Small intestine (tissue), 7 donors: ENCODE data around the gene CRELD2. TPM values are rescaled to one million over a fixed set of nuclear protein-coding genes. Genes with fewer than 3 reads are reported as not detected.
A peak's percentile ranks its signal among the peaks of the same experiment; 100 is the strongest.

Source experiments
- DNase-seq, 2 donors: peaks; one replicate each; pipeline versions ENCODE4 v3.0.0 to v3.0.0-alpha.2; 2013
- FAIRE-seq: peaks from 2 replicates; lab custom pipeline; 2012; peaks lifted over from hg19 to GRCh38; lab: Jason Lieb, UNC
- H3K27ac ChIP-seq, 3 donors: one replicate each; pipeline ENCODE4 v1.5.1; 2013; ENCODE audit warnings: low read length in 2 of 3, mild to moderate bottlenecking in 2 of 3, control low read depth in 1 of 3, inconsistent platforms in 1 of 3, low read depth in 1 of 3, moderate library complexity in 1 of 3
- H3K27me3 ChIP-seq, 3 donors: one replicate each; pipeline ENCODE4 v1.6.1; 2013; ENCODE audit warnings: low read length in 3 of 3, inconsistent platforms in 1 of 3; ENCODE audit not compliant: control insufficient read depth in 3 of 3, insufficient read depth in 3 of 3
- H3K36me3 ChIP-seq, 3 donors: one replicate each; pipeline ENCODE4 v1.6.1; 2013; ENCODE audit warnings: low read length in 3 of 3, inconsistent platforms in 1 of 3, low read depth in 1 of 3, mild to moderate bottlenecking in 1 of 3, moderate library complexity in 1 of 3; ENCODE audit not compliant: control insufficient read depth in 3 of 3, insufficient read depth in 2 of 3
- H3K4me1 ChIP-seq, 3 donors: one replicate each; pipeline ENCODE4 v1.6.1; 2013; ENCODE audit warnings: low read length in 2 of 3, inconsistent platforms in 1 of 3, low read depth in 1 of 3, mild to moderate bottlenecking in 1 of 3, moderate library complexity in 1 of 3; ENCODE audit not compliant: control insufficient read depth in 3 of 3, insufficient read depth in 2 of 3
- H3K4me3 ChIP-seq, 3 donors: one replicate each; pipeline ENCODE4 v1.5.1; 2013; ENCODE audit warnings: low read length in 3 of 3, control low read depth in 1 of 3, inconsistent platforms in 1 of 3, low read depth in 1 of 3, mild to moderate bottlenecking in 1 of 3, moderate library complexity in 1 of 3
- H3K9me3 ChIP-seq, 2 donors: one replicate each; pipeline ENCODE4 v1.6.1; 2013; ENCODE audit warnings: low read depth in 1 of 2, low read length in 1 of 2; ENCODE audit not compliant: control insufficient read depth in 2 of 2, insufficient read depth in 1 of 2
- WGBS, 3 donors: extraction: QIAGEN DNeasy Blood & Tissue Kit; methylation state at CpG; one replicate each; pipeline ENCODE4 v1.1.7; 2013; 5-methylcytosine and 5-hydroxymethylcytosine counted together
- polyA plus RNA-seq, 4 donors: library from polyadenylated mRNA; stranded (reverse) in 3 of 4; unstranded in 1 of 4; fragments of 200-250 nt in 3 of 4; fragments of 120-200 nt in 1 of 4; gene quantifications; one replicate each; pipeline versions ENCODE4 v1.2.1 to v1.2.3, GENCODE V29; 2013
- donor health status: healthy with polysubstance abuse.
- donor health status: control.
- donor health status: control.
- donor health status: Bipolar disorder and iron deficiency.
- donor health status: healthy.

CRELD2 gene
- polyA plus RNA-seq, 4 donors, result 11.9 to 107 (median 21.8) TPM

- WGBS, 3 donors, result 25 to 28% (median 27%) methylated on average over 16 to 17 of the region's 17 CpGs
- Histone ChIP-seq H3K27ac (no peak overlapping the region), H3K4me3 (no peak overlapping the region), H3K9me3 (peaks cover 0 to 6% of the 10 kb centered on the region in 2 donors), H3K4me1 (peaks cover 0 to 6% (median 2%) of the 10 kb centered on the region in 3 donors), H3K36me3 (no peaks in the 10 kb centered on the region), H3K27me3 (peaks cover 0 to 9% (median 0%) of the 10 kb centered on the region in 3 donors)
- DNase-seq, result peak in 1 of 2 donors; percentile 46
- FAIRE-seq, result no peak
These were observed 57.3 kb downstream of the CRELD2 start for GRCh38 chr22:49975543-49976389.

GRCh38 chr22:49976439-49977175, 58.2 kb downstream of the CRELD2 start:
- peak in 1 of 2 donors; percentile 15 for DNase-seq
- Histone ChIP-seq H3K27me3 (peaks cover 0 to 7% (median 0%) of the 10 kb centered on the region in 3 donors), H3K9me3 (peaks cover 0 to 12% of the 10 kb centered on the region in 2 donors), H3K4me1 (peaks cover 0 to 5% (median 2%) of the 10 kb centered on the region in 3 donors), H3K27ac (no peak overlapping the region), H3K36me3 (no peaks in the 10 kb centered on the region), H3K4me3 (no peak overlapping the region)
- no peak for FAIRE-seq
- WGBS, 3 donors, result 42 to 55% (median 43%) methylated on average over 15 of the region's 15 CpGs

Other genes with a start within 250 kb of the CRELD2 start
- 10 to 100 TPM; 18.5 to 33.2 (median 23.9) TPM for gene BRD1, start 90.8 kb upstream of the CRELD2 start, polyA plus RNA-seq
- 10 to 100 TPM in 1 of 4 donors, 1 to 10 TPM in 3; 3.2 to 12.4 (median 5.6) TPM for gene ZBED4, start 64.8 kb upstream of the CRELD2 start, polyA plus RNA-seq
- gene ALG12, start 196 bp upstream of the CRELD2 start, polyA plus RNA-seq, result 10 to 100 TPM in 2 of 4 donors, 1 to 10 TPM in 2; 9.4 to 31.6 (median 12.4) TPM
- gene PIM3, start 42.1 kb downstream of the CRELD2 start, polyA plus RNA-seq, result 10 to 100 TPM; 35.7 to 72.2 (median 45.9) TPM
- gene IL17REL, start 94.1 kb downstream of the CRELD2 start, polyA plus RNA-seq, result under 1 TPM in 3 of 4 donors, not detected in 1; 0.27 to 0.65 (median 0.49) TPM
- gene TTLL8, start 139.7 kb downstream of the CRELD2 start, polyA plus RNA-seq, result not detected
- under 1 TPM in 2 of 4 donors, not detected in 2; 0.03 to 0.32 TPM for gene MLC1, start 166.8 kb downstream of the CRELD2 start, polyA plus RNA-seq
- gene MOV10L1, start 171.4 kb downstream of the CRELD2 start, polyA plus RNA-seq, result 1 to 10 TPM in 1 of 4 donors, under 1 TPM in 1, not detected in 2; 0.19 to 2.1 TPM